Upper lobe of right lung (tissue), 1 donor: ENCODE measurements around the gene HTD2. TPM values are rescaled to one million over a fixed set of nuclear protein-coding genes. Genes with fewer than 3 reads are reported as not detected.

Source experiments
- ATAC-seq: fragments of 200-7000 bp; cut with Tn5 transposase; one replicate; pipeline ENCODE4 v1.9.1; 2020; ENCODE audit warnings: mild to moderate bottlenecking, moderate library complexity
- DNase-seq: peaks from one replicate; pipeline ENCODE4 v3.0.0-alpha.2; 2020
- H3K27ac ChIP-seq: fragments of 200-600 bp; one replicate; pipeline ENCODE4 v1.8.0; 2022
- H3K27me3 ChIP-seq: fragments of 200-600 bp; one replicate; pipeline ENCODE4 v1.8.0; 2022; ENCODE audit warnings: mild to moderate bottlenecking
- H3K36me3 ChIP-seq: fragments of 200-600 bp; one replicate; pipeline ENCODE4 v1.8.0; 2022
- H3K4me1 ChIP-seq: fragments of 200-600 bp; one replicate; pipeline ENCODE4 v1.8.0; 2022
- H3K4me3 ChIP-seq: fragments of 200-600 bp; one replicate; pipeline ENCODE4 v1.8.0; 2022; ENCODE audit warnings: mild to moderate bottlenecking
- H3K9me3 ChIP-seq: fragments of 200-600 bp; one replicate; pipeline ENCODE4 v1.8.0; 2022
- intact Hi-C: fragments of 100-400 bp; cut with DNase I; formaldehyde crosslinking; loops from one replicate; pipeline ENCODE4 v1.11.0; 2022
- total RNA-seq: library from RNA; stranded (reverse); fragmentation: NEBNext Ultra II Directional; extraction: Animal tissue kit (Norgen Biotek cat#: 25700); gene quantifications from one replicate; pipeline ENCODE4 v1.2.1, GENCODE V29; 2021
- TF ChIP-seq, protein P1 (sequence below): fragments of 200-600 bp; IDR thresholded peaks from one replicate; pipeline ENCODE4 v1.8.0; 2022; ENCODE audit warnings: antibody characterized with exemption
- donor health status: DM: no; HTN: yes; CAD: no; lungs with severe emphysema.

The HTD2 gene
- total RNA-seq, 1 donor from 2014 or later: 6.2 TPM

GRCh38 chr3:58326267-58326900, 20.1 kb downstream of the HTD2 start:
- DNase-seq (no peak), ATAC-seq (no peak)
- Histone ChIP-seq H3K36me3 (no peaks in the 10 kb centered on the region), H3K4me3 (no peak overlapping the region), H3K9me3 (no peaks in the 10 kb centered on the region), H3K27ac (no peak overlapping the region), H3K27me3 (no peaks in the 10 kb centered on the region), H3K4me1 (peaks cover 12% of the 10 kb centered on the region)
- TF ChIP-seq, protein P1, sequence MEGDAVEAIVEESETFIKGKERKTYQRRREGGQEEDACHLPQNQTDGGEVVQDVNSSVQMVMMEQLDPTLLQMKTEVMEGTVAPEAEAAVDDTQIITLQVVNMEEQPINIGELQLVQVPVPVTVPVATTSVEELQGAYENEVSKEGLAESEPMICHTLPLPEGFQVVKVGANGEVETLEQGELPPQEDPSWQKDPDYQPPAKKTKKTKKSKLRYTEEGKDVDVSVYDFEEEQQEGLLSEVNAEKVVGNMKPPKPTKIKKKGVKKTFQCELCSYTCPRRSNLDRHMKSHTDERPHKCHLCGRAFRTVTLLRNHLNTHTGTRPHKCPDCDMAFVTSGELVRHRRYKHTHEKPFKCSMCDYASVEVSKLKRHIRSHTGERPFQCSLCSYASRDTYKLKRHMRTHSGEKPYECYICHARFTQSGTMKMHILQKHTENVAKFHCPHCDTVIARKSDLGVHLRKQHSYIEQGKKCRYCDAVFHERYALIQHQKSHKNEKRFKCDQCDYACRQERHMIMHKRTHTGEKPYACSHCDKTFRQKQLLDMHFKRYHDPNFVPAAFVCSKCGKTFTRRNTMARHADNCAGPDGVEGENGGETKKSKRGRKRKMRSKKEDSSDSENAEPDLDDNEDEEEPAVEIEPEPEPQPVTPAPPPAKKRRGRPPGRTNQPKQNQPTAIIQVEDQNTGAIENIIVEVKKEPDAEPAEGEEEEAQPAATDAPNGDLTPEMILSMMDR: no peak
- intact Hi-C loops: no loop called here

DNA sequence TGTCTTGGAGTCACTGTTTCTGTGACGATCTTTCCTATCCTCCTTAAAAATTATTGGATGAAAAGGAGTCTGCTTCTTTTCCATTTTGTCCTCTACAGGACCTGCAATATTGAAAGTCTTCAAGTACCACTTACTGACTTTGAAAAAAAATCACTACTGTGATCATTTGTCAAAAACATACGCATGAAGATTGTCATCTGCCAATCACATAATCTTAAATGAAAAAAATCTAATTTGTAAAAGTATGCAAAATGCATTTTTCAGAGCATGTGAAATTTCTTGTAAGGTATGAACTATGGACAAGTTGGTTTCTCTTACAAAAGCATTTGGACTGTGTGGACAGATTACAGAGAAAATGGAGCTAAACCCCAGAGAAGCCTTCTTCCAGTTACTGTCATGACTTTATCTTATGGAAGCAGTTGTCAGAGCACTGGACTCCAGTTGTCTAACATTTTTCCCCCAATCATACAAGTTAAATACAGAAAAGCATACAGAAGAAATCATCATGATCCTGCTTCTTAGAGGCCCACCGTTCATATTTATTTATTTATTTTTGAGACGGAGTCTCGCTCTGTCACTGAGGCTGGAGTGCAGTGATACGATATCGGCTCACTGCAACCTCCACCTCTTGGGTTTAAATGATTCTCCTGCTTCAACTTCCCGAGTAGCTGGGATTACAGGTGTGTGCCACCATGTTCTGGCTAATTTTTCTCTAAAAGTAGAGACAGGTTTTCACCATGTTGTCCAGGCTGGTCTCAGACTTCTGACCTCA, 23.0 kb downstream of the HTD2 start:
- Histone ChIP-seq H3K36me3 (no peaks in the 10 kb centered on the region), H3K27me3 (no peaks in the 10 kb centered on the region), H3K4me3 (no peak overlapping the region), H3K27ac (no peak overlapping the region), H3K4me1 (peaks cover 27% of the 10 kb centered on the region), H3K9me3 (no peaks in the 10 kb centered on the region)
- ATAC-seq (no peak), DNase-seq (no peak)
- TF ChIP-seq, protein P1: no peak
- intact Hi-C loops: no loop called here

- no peak for DNase-seq
- ATAC-seq: no peak
- intact Hi-C loops: loop anchor here (10.0 kb wide), 1 partner anchor 75 kb away; no protein-coding TSS in a partner anchor
- Histone ChIP-seq H3K27ac (no peak overlapping the region), H3K9me3 (no peaks in the 10 kb centered on the region), H3K36me3 (no peaks in the 10 kb centered on the region), H3K27me3 (no peaks in the 10 kb centered on the region), H3K4me3 (no peak overlapping the region), H3K4me1 (peaks cover 27% of the 10 kb centered on the region)
- TF ChIP-seq, protein P1: no peak
These were observed 23.6 kb downstream of the HTD2 start for GRCh38 chr3:58329922-58330413.

DNA sequence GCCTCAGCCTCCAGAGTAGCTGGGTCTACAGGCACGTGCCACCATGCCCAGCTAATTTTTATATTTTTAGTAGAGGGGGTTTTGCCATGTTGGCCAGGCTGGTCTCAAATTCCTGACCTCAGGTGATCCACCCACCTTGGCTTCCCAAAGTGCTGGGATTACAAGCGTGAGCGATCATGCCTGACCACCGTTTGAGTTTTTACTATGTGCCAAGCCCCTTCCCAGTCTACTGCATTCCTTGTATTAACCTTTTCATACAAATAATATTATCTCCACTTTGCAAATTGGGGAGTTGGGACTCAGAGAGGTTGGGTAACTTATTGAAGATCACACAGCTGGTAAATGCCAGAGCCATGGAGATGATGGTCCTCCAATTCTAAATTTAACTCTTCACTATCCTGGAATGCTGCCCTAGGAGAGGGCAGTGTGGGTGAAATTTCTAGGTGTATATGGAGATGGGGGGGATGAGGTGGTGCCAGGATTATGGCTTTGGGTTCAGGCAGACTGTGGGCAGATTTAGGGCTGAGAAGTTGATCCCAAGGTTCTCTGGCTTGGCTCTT, 25.4 kb downstream of the HTD2 start:
- H3K4me3 ChIP-seq: no peak overlapping the region
- no peak overlapping the region for H3K27ac ChIP-seq
- H3K4me1 ChIP-seq: peaks cover 30% of the 10 kb centered on the region
- H3K27me3 ChIP-seq: no peaks in the 10 kb centered on the region
- DNase-seq: no peak
- intact Hi-C loops: loop anchor here (10.0 kb wide), 1 partner anchor 73 kb away; no protein-coding TSS in a partner anchor
- H3K36me3 ChIP-seq: no peaks in the 10 kb centered on the region
- TF ChIP-seq, protein P1: no peak
- H3K9me3 ChIP-seq: no peaks in the 10 kb centered on the region
- ATAC-seq: no peak

DNA sequence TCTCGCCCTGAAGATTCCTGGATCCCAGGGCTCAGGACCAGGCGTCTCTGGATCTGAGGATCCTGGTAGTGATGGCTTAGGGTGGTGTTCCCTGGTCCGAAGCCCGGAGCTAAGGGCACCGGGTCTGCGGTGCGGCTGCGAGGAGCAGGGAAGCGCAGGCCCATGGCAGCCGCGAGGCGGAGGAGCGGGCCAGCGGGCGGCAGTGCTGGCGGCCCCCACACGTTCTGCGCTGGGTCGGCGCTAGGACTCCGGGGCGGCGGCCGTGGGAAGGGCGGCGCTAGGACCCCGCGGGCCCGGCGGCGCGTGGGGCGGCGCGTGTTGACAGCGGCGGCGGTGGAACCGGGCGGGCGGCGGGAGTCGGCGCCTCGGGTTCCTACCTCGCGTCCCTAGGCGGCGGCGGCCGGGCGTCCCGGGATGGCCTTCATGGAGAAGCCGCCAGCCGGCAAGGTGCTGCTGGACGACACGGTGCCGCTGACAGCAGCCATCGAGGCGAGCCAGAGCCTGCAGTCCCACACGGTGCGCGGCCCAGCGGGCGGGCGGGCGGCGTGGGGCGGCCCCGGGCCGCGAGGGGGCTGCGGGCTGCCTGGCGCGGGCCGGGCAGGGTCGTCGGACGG, 26.4 kb downstream of the HTD2 start, which contains the start of gene PXK:
TSS of gene PXK (plus strand) at position 318 of the 614 bp plus-strand sequence. CDS start at position 415, 97 bp downstream.
- Histone ChIP-seq H3K27ac (peak within 1 kb of the TSS; percentile 60), H3K9me3 (no peaks in the 10 kb centered on the region), H3K4me1 (peaks cover 30% of the 10 kb centered on the region), H3K4me3 (peak within 1 kb of the TSS; percentile 85), H3K36me3 (no peaks in the 10 kb centered on the region), H3K27me3 (no peaks in the 10 kb centered on the region)
- DNase-seq (peak; percentile 92), ATAC-seq (peak; percentile 98)
- TF ChIP-seq, protein P1: no peak
- intact Hi-C loops: loop anchor here (10.0 kb wide), 1 partner anchor 72 kb away; no protein-coding TSS in a partner anchor
